A673 (cell line): ENCODE results near the gene SH3RF3.

ENCODE experiments used
- CTCF ChIP-seq: fragments of 300-800, 200-600 bp; sonication (generic); conservative IDR thresholded peaks from 2 replicates; pipeline ENCODE4 v1.5.1; 2017; ENCODE audit warnings: low read depth, mild to moderate bottlenecking, antibody characterized with exemption, low read length, moderate library complexity, mixed read lengths
- EZH2 ChIP-seq: fragments of 200-600 bp; sonication (generic); IDR thresholded peaks from 2 replicates; pipeline ENCODE4 v1.6.1; 2017; ENCODE audit warnings: borderline replicate concordance, low read depth, mild to moderate bottlenecking, mixed read lengths, antibody characterized with exemption, low read length; ENCODE audit not compliant: poor library complexity, severe bottlenecking

GRCh38 chr2:109148117-109148746 is 19.2 kb downstream of the SH3RF3 start:
- TF ChIP-seq CTCF, result no peak
- no peak for TF ChIP-seq EZH2
